Activated CD8-positive, alpha-beta memory T cell treated with anti-CD3 and anti-CD28 coated beads for 1 hour (primary cell): ENCODE results near the gene ADRA2C.
"Not testable (repeated sequence)": the region's sequence is repeated elsewhere in the genome, so short reads cannot be mapped to it uniquely, and the experiment has no call there.

Experiments used
- DNase-seq, 2 donors: peaks; one replicate each; pipeline ENCODE4 v3.0.0-alpha.2; 2020; ENCODE audit warnings: low read depth in 1 of 2; ENCODE audit errors: extremely low read depth in 1 of 2

ADRA2C gene

DNA sequence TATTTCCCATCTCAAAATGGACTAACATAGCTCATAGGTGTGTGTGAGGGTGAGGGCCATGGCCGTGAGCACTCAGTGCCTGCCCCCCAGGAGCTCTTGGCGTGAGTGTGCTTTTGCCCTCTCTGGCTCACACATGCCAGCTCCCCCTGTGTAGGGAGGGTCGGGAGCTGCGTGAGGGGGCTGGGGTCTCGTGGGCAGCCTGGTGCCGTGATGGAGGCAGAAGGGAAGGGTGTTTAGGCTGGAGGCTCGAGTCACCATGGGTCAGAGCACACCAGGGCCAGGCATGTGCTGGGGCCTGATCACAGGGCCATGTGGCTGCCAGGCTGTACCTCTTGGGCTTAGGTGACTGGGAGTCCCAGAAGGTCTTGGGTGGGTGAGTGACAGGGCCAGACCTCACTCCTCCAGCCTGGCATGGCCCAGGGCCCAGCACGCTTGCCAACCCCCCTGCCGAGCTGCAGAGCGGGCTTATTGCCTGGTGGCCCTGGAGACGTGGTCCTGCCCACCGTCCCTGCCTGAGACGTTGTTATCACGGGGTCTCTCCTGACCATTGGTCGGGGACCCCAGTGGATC lies 44.0 kb downstream of the ADRA2C start:
- no peak for DNase-seq

DNA sequence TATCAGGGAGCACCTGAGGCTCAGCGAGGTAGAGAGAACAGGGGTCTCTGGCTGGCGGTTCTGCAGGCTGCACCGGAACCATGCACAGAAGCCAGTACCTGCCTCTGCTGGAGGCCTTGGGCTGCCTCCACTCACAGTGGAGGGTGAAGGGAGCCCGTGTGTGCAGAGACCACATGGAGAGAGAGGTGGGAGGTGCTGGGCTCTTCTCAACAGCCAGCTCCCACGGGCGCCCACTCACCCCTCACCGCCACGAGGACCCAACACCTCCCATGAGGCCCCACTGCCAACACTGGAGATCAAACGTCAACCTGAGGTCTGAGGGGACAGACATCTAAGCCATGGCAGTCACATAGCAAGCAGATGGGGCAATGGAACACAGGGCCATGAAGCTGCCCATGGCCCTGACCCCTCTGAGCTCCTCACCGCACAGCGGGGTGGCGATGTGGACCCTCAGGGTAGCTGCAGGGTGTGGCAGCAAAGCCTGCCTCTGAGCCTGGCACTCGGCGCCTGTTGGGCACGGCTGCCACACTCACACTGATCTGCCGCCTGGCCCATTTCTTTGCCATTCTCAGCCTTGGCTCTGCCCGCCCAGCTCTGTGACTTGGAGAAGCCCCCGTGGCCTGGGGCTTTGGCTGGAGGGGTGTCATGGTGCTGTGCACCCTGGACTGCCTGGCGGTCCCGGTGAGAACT lies 44.8 kb downstream of the ADRA2C start:
- no peak for DNase-seq

- DNase-seq = no peak
Observed at GRCh38 chr4:3811621-3812020, 45.4 kb downstream of the ADRA2C start.

- no peak for DNase-seq
Observed at GRCh38 chr4:3812211-3812934, 46.2 kb downstream of the ADRA2C start.

DNA sequence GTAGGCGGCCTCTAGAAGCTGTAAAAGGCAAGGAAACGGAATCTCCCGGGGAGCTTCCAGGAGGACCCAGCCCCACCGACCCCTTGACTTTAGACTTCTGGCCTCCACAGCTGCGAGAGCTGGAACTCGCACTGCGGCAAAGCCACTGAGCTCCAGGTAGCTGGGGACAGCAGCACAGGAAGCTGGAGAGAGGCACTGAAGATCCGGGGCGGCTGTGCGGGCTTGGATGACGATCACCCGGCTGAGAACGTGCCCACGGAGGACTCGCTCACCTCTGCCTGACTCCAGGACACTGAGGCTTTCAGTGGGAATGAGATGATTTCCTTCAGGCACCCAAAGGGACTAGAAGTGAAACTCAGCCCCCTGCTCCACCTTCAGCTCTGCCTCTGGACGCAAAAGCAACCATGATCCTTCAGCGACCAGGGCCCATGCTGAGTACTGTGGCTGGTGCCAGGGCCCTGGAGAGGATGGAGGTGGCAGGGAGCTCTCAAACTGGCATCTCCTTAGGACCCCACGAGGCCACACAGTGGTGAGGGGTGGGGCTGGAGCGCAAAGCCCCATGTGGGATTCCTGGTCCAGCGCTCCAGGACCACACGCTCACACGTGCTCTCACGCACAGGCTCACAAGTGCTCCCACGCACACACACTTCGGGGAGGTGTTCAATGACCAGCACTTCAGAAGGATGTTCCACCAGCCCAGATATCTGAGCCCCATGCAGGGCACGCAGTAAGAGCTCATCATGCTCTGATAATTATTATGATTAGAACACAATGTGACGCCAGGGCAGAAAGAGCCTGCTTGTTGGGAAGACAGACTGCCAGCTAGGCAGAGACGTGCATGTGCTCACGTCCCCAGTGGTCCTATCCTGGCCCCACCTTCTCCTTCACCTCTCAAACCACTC lies 47.2 kb downstream of the ADRA2C start:
- no peak for DNase-seq

- no peak for DNase-seq
Observed at GRCh38 chr4:3814053-3814570, 47.9 kb downstream of the ADRA2C start.

DNA sequence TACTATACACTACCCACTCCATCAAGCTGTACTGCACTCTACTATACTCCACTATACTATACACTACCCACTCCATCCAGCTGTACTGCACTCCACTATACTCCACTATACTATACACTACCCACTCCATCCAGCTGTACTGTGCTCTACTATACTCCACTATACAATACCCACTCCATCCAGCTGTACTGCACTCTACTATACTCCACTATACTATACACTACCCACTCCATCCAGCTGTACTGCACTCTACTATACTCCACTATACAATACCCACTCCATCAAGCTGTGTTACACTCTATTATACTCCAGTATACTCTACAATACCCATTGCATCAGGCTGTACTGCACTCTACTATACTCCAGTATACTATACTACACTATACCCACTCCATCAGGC lies 48.7 kb downstream of the ADRA2C start:
- not testable (repeated sequence) for DNase-seq

- DNase-seq = no peak
Observed at GRCh38 chr4:3816256-3816825, 50.2 kb downstream of the ADRA2C start.

DNA sequence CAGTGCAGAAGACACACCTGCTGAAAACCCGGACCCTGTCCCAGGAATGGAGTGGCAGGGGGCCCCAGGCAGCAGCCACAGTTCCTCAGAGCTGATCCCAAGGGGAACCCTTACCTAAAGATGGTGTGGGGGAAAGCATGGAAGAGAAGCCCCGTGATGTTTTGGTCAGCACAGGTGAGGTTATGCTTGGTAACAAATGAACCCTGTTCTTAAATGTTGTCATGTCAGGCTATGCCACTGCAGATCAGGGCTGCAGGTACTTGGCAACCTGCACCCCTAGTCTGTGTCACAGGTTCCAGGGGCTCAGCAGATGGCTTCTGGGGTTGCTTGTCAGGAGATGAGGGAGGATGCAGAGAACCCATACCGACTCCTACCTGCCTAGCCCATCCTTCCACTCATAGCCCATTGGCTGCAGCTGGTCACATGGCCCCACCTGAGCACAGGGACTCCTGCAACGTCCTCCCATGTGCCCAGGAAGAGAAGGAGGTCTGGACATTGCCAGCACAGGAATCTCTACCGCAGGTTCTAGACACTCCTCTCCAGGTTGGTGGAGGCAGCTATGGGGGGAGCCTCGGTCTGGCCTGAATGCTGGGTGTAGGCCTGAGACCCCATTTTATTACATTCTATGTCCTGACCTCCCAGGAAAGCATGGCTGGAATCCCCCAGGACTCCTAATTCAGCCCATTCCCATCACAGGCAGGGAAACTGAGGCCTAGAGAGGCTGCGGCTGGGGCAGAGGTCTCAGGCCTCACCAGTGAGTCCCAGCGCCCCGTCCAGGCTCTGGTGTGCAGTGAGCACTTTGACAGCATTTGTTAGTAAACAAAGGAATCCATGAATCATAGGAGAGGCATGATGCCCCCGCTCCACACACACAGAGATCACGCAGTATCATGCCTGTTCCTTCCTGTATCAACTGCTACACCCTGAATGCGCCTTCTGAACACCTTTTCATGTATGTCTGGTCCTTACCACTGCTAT lies 51.1 kb downstream of the ADRA2C start:
- DNase-seq = no peak
